OCI-LY3 (cell line): ENCODE measurements around the gene PDGFRA.

Experiments
- H2AFZ ChIP-seq: fragments of 200-600, 300-600 bp; shearing (Covaris generic); 2 replicates; pipeline ENCODE4 v1.6.0; 2014; ENCODE audit warnings: antibody characterized with exemption, low read depth, low read length
- H3K27ac ChIP-seq: fragments of 200-600, 300-600 bp; sonication (generic); 2 replicates; pipeline ENCODE4 v1.5.1; 2014; ENCODE audit warnings: mild to moderate bottlenecking, low read length, moderate library complexity, mixed read lengths
- H3K27me3 ChIP-seq: fragments of 200-600, 300-600 bp; sonication (generic); 2 replicates; pipeline ENCODE4 v1.6.1; 2014; ENCODE audit warnings: low read depth, low read length, mixed read lengths
- H3K36me3 ChIP-seq: fragments of 200-600, 300-600 bp; sonication (generic); replicated peaks from 2 replicates; pipeline ENCODE3; 2014; ENCODE audit warnings: low read depth, low read length, mixed read lengths
- H3K4me1 ChIP-seq: fragments of 300-600, 200-600 bp; sonication (generic); 2 replicates; pipeline ENCODE4 v1.6.1; 2014; ENCODE audit warnings: low read length, mixed read lengths
- H3K4me2 ChIP-seq: fragments of 200-600, 300-600 bp; sonication (generic); 2 replicates; pipeline ENCODE4 v1.6.1; 2014; ENCODE audit warnings: low read length, mixed read lengths
- H3K4me3 ChIP-seq: fragments of 300-600, 200-600 bp; sonication (generic); 2 replicates; pipeline ENCODE4 v1.5.1; 2014; ENCODE audit warnings: antibody characterized with exemption, mild to moderate bottlenecking, low read length, moderate library complexity
- H3K79me2 ChIP-seq: fragments of 300-600, 200-600 bp; shearing (Covaris generic); 2 replicates; pipeline ENCODE4 v1.6.1; 2014; ENCODE audit warnings: mild to moderate bottlenecking, low read length, mixed read lengths
- H3K9ac ChIP-seq: fragments of 300-600, 200-600 bp; shearing (Covaris generic); 2 replicates; pipeline ENCODE4 v1.6.0; 2014; ENCODE audit warnings: mild to moderate bottlenecking, low read length, moderate library complexity
- H3K9me3 ChIP-seq: fragments of 200-600, 300-600 bp; shearing (Covaris generic); 2 replicates; pipeline ENCODE4 v1.6.1; 2014; ENCODE audit warnings: low read length, mixed read lengths; ENCODE audit not compliant: insufficient read depth
- H4K20me1 ChIP-seq: fragments of 200-600, 300-600 bp; sonication (generic); 2 replicates; pipeline ENCODE4 v1.6.1; 2016; ENCODE audit warnings: low read length, mixed read lengths; ENCODE audit not compliant: insufficient read depth
- EZH2phosphoT487 ChIP-seq: fragments of 200-600 bp; shearing (Covaris generic); IDR thresholded peaks from 2 replicates; pipeline ENCODE4 v1.6.1; 2018; ENCODE audit warnings: antibody characterized with exemption, mixed run types, low read depth
- TF ChIP-seq, protein P1 (sequence below): fragments of 200-600, 300-600 bp; sonication (generic); IDR thresholded peaks from 2 replicates; pipeline ENCODE4 v1.5.1; 2014; ENCODE audit warnings: antibody characterized with exemption, low read length, low read depth

Gene PDGFRA

GRCh38 chr4:54227256-54228055, 1.6 kb upstream of the PDGFRA start:
- Histone ChIP-seq H3K9ac (no peak overlapping the region), H3K27ac (no peak overlapping the region), H3K9me3 (no peaks in the 10 kb centered on the region; the same call in 1 of the 2 replicates), H3K27me3 (no peaks in the 10 kb centered on the region), H3K4me3 (no peak overlapping the region), H3K36me3 (no peaks in the 10 kb centered on the region), H3K4me2 (no peak overlapping the region), H4K20me1 (no peaks in the 10 kb centered on the region), H3K4me1 (no peaks in the 10 kb centered on the region), H3K79me2 (no peaks in the 10 kb centered on the region), H2AFZ (no peak overlapping the region)
- no peak for TF ChIP-seq EZH2phosphoT487
- TF ChIP-seq, protein P1, sequence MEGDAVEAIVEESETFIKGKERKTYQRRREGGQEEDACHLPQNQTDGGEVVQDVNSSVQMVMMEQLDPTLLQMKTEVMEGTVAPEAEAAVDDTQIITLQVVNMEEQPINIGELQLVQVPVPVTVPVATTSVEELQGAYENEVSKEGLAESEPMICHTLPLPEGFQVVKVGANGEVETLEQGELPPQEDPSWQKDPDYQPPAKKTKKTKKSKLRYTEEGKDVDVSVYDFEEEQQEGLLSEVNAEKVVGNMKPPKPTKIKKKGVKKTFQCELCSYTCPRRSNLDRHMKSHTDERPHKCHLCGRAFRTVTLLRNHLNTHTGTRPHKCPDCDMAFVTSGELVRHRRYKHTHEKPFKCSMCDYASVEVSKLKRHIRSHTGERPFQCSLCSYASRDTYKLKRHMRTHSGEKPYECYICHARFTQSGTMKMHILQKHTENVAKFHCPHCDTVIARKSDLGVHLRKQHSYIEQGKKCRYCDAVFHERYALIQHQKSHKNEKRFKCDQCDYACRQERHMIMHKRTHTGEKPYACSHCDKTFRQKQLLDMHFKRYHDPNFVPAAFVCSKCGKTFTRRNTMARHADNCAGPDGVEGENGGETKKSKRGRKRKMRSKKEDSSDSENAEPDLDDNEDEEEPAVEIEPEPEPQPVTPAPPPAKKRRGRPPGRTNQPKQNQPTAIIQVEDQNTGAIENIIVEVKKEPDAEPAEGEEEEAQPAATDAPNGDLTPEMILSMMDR = no peak

GRCh38 chr4:54228056-54228527, 1.0 kb upstream of the PDGFRA start:
- H3K79me2 ChIP-seq = no peaks in the 10 kb centered on the region
- H3K4me1 ChIP-seq = no peaks in the 10 kb centered on the region
- no peaks in the 10 kb centered on the region for H4K20me1 ChIP-seq
- H3K9ac ChIP-seq = no peak overlapping the region
- no peaks in the 10 kb centered on the region for H3K27me3 ChIP-seq
- no peak overlapping the region for H2AFZ ChIP-seq
- no peaks in the 10 kb centered on the region for H3K36me3 ChIP-seq
- TF ChIP-seq, protein P1 = no peak
- no peak for TF ChIP-seq EZH2phosphoT487
- H3K27ac ChIP-seq = no peak overlapping the region
- no peak overlapping the region for H3K4me3 ChIP-seq
- H3K9me3 ChIP-seq = no peaks in the 10 kb centered on the region; the same call in 1 of the 2 replicates
- no peak overlapping the region for H3K4me2 ChIP-seq

- H4K20me1 ChIP-seq = no peaks in the 10 kb centered on the region
- no peak overlapping the region for H3K4me3 ChIP-seq
- TF ChIP-seq, protein P1 = no peak
- TF ChIP-seq EZH2phosphoT487 = no peak
- no peak overlapping the region for H3K27ac ChIP-seq
- H3K27me3 ChIP-seq = no peaks in the 10 kb centered on the region
- no peak overlapping the region for H2AFZ ChIP-seq
- H3K4me1 ChIP-seq = no peaks in the 10 kb centered on the region
- H3K79me2 ChIP-seq = no peaks in the 10 kb centered on the region
- H3K36me3 ChIP-seq = no peaks in the 10 kb centered on the region
- H3K9ac ChIP-seq = no peak overlapping the region
- no peak overlapping the region for H3K4me2 ChIP-seq
- no peaks in the 10 kb centered on the region; the same call in 1 of the 2 replicates for H3K9me3 ChIP-seq
Observed at GRCh38 chr4:54228546-54228945, 547 bp upstream of the PDGFRA start.

DNA sequence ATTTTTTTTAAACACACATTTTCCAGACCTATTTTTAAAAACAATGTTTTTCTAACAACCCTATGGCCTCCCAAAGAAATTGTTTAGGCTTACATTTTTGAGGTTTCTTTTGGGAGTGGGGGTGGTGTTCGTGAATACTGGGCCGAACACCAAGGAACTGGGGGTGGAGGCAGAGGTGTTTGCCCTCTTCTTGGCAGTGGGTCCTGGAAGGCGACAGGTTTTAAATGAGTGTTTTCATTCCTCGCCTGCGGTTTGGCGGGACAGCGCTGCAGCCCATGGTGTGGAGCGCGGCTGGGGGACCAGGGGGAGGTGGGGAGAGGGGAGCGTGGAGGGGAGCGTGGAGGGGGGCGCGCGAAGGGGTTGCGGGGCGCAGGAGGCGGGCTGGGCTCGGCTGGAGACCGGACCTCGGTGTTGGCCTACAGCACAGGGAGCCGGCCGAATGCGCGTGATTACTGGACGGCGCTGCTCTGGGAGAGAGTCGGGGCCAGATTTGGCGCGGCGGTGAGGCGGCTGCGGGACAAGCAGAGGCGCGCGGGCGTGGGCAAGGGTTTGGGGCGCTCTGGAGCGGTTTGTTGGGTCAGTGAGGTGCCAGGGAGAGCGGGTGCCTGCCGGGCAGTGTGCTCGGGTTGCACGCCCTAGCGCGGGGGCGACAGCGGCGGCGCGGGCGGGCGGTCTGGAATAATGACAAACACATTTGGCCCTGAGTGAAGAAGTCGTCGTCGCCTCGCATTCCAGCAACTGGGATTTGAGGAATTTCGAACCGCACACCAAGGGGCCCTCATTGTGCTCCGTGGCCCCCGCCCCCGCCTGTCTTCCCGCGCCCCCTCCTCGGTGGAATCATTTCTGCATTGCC, 764 bp downstream of the PDGFRA start:
- H3K27me3 ChIP-seq = no peaks in the 10 kb centered on the region
- H3K36me3 ChIP-seq = no peaks in the 10 kb centered on the region
- no peak overlapping the region for H3K9ac ChIP-seq
- H4K20me1 ChIP-seq = no peaks in the 10 kb centered on the region
- H3K4me2 ChIP-seq = no peak overlapping the region
- no peaks in the 10 kb centered on the region for H3K79me2 ChIP-seq
- no peak overlapping the region for H3K4me3 ChIP-seq
- H3K4me1 ChIP-seq = peaks cover 3% of the 10 kb centered on the region; the same call in 1 of the 2 replicates
- TF ChIP-seq, protein P1 = no peak
- TF ChIP-seq EZH2phosphoT487 = no peak
- no peak overlapping the region for H2AFZ ChIP-seq
- no peak overlapping the region for H3K27ac ChIP-seq
- H3K9me3 ChIP-seq = no peaks in the 10 kb centered on the region; the same call in 1 of the 2 replicates
